GM19395 (cell line): ENCODE measurements around the gene ABCG5.
A peak's percentile ranks its signal among the peaks of the same experiment; 100 is the strongest.

Source experiments
- ATAC-seq: cut with Tn5 transposase; IDR thresholded peaks from one replicate; pipeline ENCODE4 v1.9.1; 2021; ENCODE audit warnings: mild to moderate bottlenecking, moderate library complexity; ENCODE audit not compliant: unreplicated experiment

Gene ABCG5

DNA sequence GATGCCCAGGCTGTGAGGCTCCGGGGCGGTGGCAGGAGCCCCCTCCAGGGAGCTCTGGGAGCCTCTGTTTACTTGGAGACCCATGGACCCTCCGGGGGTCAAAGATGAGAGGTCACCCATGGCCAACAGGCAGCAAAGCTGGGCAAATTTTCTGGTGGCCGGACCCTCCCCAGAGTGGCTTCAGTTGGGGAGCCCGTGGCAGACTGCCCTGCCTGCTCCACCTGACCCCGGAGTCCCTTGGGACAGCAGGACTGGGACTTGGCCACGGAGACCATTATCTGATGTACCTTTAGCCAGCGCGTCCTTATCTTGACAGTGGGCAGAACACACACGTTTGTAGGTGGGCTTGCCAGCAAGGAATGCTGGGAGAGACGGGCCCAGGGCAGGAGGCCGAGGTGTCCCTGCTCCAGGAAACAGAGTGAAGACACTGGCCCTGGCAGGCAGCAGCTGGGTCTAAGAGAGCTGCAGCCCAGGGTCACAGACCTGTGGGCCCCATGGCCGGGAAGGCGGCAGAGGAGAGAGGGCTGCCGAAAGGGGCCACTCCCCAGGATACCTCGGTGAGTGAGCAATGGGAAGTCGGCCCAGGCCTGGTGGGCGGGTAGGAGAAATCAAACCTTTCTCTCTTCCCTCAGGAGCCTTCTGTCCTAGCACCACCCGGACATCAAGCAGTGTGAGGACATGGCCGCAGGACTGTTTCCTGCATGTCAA lies at the start of gene ABCG5, which contains the start of gene ABCG8:
Gene ABCG5 (minus strand): TSS at position 280 of the 708 bp plus-strand sequence. CDS start 160 bp downstream, at position 120.
Gene ABCG8 (plus strand): TSS at position 412 of the 708 bp plus-strand sequence. CDS start 83 bp downstream, at position 495.
- ATAC-seq, result no peak

DNA sequence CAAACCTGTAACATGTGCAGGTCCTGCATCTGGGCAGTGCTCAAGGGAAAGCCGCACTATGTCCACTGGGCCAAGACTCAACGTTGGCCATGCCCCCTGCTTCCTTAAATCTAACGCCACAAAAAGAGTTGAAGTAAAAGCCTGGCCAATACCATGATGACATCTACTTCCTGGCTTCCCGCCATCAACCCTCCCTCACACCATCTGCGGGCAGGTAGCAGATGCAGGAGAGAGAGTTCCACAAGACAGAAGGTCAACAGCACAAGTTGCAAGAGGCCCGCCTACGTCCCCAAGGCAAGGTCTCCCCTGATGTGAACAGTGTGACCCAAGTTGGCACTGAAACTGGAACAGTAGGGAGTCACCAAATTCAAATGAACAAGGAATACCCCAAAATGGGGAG lies 48.5 kb upstream of the ABCG5 start:
- no peak for ATAC-seq

DNA sequence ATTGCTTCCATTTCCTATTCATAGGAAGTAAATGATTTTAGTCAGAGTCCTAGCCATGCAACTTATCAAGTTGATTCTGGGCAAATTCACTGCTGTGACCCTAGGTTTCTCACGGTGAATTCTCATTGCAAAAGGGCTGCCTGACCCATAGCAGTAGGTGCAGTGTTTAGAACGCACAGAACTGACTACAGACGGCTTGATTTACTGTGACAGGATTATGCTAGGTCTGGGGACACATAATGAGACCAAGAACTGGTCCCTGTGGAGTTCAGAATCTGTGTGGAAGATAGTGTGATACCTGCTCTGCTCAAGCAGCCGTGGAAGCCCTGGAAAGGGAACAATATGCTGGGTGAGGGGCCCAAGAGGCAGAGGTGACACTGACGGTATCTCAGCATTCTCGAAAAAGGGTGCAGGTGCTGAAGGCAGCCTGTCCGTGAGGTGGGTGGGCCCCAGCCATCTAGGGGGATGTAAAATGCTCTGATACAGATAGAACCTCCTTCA lies 46.5 kb upstream of the ABCG5 start:
- no peak for ATAC-seq

DNA sequence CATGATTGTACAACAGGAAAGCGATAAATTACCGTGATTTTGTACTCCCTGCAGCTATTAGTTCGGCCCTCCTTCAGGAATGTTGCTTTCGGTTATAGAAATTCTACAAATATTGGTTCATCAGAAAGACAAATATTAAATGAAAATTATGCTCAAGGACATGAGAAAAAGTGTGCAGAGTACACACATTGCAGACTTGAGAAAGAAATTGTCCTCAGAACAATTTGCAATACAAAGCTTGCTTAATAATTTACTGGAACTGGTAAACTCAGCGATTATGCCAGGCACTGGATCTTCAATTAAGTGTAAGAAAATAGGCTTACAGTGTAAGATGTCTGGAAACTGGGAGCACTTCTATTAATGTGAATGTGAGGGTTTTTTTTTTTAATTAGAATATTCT lies 46.0 kb upstream of the ABCG5 start:
- ATAC-seq, result no peak

DNA sequence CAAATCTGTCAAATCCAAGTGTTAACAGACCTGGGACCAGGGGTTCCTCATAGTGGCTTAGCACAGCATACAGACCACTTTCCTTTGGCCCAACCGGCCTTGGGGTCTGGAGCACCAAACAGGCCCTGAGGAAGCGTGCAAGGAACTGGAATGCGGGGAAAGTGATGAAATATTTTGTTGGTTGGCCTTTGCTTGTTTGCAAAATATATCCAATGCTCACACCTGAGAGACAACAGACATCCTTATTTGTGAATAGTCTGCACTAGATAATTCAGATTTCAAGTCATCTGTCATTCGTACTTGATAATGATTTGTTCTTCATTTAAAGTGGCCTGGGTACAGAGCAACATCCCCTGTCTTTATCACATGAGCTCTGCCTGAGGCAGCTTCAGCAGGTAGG lies 43.7 kb upstream of the ABCG5 start:
- no peak for ATAC-seq

DNA sequence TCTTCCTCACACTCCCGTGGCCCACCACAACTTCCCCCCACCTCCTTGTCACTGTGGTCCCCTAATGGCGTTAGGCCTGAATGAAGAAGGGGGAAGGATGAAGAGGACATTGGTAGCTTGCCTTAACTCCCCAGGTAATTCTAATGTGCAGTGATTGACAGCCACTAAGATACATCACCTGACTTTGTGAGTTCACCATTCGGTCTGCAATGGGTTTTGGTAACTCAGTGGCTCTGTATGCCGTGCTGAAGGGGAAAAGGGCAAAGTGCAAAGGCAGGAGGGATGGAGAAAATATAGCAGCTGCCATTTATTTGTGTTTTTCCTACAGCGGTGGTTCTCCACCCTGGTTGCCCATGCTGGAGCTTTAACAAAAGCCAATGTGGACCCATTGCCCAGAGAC lies 42.3 kb upstream of the ABCG5 start:
- ATAC-seq, result no peak

DNA sequence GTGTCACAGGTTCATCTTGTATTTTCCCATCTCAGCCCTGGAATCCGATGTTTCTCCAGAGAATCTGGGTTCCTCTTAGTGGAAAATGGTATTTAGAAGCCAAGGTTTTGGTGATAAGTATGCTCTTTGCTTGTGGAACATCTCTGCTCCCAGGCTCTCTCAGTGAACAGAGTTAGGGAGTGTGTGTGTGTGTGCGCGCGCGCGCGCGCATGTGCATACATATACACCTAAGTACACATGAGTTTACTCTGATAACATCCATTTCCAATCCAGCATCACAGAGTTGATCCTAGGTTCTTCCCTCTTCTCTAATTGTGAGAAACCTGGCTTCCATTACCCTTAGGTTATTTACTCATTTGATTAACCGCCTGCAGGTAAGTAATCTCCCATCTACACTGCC lies 41.8 kb upstream of the ABCG5 start:
- no peak for ATAC-seq

DNA sequence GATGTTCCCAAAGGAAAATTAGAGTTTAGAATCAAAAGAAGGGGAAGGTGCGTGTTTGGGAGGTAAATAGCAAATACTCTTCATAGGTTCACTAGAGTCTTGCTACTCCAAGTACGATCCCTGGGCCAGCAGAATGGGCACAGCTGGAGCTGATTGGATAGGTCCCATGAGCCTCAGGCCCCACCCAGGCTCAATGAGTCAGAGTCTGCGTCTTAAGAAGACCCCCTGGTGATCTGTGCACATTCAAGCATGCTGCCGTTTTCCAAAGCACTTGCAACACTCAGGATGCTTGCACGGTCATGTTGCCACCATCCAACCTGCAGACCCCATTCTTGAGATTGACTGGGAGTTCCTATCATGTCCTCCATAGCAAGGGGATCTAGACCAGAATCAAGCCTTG lies 40.6 kb upstream of the ABCG5 start:
- no peak for ATAC-seq

DNA sequence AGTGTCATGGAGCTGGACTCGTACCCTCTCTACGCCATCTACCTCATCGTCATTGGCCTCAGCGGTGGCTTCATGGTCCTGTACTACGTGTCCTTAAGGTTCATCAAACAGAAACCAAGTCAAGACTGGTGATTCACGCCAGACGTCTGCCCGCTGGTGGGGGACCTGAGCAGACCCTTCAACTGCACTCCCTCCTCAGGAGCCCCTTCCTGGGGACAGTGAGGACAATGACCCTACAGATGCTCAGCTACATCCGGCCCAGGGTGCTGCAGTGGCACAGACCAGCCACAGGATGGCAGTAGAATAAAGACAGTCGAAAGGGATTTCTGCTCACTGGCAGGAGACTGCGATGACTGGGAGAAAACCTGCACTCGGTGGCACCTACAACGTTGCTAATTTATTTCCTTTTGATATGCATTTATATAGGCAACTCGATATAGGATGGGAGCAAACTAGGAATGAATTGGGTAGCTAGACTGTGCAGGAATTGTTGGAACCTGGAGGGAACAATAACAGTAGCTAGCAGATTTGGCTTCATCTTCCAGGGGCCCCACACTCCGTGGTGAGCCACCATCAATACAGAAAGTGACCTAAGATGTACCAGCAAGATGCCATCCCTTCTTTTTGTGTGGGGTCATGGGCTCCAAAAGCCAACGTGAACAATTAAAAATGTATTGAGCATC lies 39.3 kb upstream of the ABCG5 start:
- ATAC-seq, result peak; percentile 72

DNA sequence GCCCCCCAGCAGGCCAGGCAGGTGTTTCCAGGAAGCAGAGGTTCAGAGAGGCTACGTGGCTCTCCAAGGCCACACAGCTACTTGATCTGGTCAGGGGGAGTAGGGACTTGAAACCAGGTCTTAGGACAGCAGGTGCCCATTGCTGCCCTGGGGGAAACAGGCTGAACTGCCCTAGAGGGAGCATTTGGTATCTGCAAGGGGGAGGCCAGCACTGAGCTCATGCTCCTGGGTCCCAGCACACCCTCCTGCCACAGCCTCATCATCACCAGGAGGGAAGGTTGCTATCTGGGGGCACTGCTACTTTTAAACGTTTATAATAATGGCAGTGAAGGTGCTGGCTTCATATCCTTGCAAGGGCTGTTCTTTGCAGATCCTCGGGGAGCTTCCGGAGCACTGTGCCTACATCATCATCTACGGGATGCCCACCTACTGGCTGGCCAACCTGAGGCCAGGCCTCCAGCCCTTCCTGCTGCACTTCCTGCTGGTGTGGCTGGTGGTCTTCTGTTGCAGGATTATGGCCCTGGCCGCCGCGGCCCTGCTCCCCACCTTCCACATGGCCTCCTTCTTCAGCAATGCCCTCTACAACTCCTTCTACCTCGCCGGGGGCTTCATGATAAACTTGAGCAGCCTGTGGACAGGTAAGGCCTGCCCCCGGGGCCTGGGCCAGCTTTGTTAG lies 36.3 kb upstream of the ABCG5 start:
- no peak for ATAC-seq

DNA sequence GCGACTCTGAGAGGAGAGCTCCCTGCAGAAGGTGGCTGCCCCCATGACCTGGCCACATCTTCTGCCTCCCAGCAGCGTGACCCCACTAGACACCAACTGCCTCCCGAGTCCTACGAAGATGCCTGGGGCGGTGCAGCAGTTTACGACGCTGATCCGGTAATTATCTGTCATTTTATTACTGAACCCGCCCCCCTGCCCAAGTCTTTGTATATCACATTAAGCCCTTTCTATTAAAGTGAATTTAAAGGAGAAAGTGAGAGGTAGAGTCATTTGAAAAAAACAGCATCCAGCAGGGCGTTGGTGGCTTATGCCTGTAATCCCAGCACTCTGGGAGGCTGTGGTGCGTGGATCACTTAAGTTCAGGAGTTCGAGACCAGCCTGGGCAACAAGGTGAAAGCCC lies 33.5 kb upstream of the ABCG5 start:
- ATAC-seq, result no peak

DNA sequence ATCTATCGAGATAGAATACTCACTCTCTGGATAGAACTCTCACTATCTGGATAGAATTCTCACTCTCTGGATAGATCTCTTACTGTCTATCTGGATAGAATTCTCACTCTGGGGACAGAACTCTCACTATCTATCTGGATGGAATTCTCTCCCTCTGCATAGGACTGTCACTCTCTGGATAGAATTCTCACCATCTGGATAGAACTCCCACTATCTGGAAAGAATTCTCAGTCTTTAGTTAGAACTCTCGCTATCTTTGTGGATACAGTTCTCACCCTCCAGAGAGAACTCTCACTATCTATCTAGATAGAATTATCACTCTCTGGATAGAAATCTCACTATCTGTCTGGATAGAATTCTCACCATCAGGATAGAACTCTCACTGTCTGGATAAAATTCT lies 16.7 kb upstream of the ABCG5 start:
- no peak for ATAC-seq

DNA sequence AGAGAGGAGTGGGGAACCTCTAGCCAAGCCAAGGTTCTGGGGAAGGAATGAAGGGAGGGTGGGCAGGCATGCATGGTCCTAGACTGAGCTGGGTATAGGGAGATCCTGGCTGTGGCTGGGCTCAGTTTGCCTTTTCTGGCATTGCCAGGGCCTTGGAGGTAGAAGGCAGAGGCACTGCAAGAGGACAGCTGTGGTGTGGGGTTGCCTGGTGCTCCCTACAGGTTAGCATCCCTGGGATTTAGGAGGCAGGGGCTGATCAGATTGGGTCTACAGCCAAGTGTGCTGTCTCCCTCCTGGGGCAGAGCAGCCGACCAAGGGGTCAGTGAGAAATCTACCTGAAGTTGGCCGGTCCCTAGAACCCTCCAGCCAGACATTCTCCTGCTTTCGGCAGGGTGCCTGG lies 16.0 kb upstream of the ABCG5 start:
- no peak for ATAC-seq

DNA sequence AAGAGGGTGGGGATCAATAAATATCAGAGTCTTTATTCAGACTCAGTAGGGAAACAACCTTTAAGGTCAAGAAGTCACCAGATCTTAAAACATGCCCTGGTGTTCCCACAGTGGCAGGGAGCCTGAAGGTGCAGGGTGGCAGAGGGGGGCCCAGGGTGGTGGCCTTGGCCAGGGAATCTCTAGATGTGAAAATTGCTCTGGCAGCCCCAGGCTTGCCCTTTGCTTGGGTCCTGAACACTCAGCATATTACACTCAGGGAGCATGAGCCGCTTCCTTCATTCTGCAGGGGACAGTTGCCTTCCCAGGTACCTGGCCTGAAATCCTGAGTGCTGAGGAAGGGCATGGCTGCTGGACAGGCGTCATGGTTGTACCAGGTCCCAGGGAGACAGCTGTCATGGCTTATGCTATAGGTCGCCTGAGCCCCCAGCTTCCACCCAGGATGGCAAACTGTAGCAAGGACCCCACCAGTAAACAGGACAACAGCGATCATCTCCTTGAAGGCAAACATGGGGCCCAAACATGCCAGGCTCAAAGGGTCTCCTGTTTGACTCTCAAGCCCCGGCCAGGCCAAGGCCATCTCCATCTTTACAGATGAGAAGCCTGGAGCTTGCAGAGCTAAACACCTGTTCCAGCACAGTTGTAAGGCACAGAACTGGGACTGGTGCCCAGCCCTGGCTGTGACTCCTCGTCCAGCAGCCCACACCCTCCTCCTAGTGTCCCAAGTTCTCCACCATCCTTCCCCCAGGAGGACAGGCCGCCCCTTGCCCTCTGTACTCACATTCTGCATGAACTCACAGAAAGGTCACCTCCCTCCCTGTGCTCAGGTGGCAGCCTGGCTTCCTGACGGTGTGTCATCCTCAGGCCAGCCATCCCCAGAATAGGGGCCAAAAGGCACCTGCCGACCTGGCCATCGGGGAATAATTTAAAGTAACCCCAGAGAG lies 14.8 kb upstream of the ABCG5 start:
- no peak for ATAC-seq

DNA sequence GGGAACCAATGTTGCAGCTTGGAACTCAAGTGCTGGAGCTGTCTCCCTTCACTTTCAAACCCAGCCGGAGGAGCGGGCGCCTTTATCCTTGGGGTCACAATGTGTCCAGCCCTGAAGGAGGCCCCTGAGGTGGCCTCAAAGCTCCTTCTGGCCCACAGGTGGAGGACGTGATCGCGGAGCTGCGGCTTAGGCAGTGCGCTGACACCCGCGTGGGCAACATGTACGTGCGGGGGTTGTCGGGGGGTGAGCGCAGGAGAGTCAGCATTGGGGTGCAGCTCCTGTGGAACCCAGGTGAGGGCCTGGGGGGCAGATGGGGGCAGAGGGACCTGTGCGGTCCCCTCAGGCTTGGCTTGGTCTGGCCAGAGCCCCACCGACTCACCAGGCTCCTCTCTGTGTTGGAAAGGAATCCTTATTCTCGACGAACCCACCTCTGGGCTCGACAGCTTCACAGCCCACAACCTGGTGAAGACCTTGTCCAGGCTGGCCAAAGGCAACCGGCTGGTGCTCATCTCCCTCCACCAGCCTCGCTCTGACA lies 13.6 kb upstream of the ABCG5 start:
- ATAC-seq, result no peak

DNA sequence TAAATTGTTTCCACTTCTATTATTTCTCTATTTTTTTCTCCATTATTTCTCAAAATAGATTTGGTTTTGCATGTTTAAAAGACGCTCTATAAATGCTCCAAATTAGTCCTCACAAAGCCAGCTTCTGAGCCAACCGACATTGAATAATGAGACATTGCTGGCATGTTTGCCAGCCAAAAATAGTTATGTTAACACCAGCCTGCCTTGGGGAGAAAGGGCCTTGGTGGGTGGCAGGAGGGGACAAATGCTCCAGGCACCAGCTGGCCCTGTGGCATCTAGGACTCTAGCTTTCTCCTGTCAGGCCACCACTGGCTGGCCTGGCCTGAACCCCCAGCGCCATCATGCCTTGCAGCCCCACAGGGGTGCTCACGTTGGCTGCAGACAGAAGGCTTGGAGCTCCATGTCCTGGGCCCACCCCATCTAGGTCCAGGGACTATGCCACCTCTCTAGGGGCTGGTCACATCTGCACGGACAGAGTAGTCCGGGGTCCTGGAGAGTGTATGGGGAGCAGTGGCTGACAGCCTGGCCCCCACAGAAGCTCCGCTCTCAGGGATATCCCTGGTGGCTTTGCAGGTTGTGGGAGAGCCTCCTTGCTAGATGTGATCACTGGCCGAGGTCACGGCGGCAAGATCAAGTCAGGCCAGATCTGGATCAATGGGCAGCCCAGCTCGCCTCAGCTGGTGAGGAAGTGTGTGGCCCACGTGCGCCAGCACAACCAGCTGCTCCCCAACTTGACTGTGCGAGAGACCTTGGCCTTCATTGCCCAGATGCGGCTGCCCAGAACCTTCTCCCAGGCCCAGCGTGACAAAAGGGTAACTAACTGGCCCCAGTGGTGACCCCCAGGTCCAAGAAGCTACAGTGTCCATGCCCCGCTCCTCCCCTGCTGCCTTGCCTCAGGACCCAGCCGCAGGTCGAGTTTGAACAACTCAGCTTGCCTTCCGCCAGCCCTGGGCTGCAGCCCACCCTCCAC lies 12.7 kb upstream of the ABCG5 start:
- no peak for ATAC-seq

DNA sequence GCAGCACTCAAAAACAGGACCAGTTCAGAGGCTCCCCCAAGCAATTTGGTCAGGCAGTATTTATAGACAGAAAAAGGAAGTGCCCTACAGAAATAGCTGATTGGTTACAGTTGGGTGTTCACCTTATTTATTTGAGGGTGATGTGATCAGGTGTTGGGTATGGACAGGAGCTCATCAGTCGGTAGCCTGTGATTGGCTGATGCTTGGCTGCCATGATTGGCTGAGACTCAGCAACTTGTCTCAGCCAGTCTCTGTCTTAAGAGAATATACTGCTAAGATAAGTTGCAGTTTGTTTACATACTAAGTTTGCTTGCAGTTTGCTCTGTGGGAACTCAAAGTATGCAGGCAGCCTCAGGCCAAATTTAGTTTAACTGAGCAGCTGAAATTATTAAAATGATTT lies 9.6 kb upstream of the ABCG5 start:
- no peak for ATAC-seq

DNA sequence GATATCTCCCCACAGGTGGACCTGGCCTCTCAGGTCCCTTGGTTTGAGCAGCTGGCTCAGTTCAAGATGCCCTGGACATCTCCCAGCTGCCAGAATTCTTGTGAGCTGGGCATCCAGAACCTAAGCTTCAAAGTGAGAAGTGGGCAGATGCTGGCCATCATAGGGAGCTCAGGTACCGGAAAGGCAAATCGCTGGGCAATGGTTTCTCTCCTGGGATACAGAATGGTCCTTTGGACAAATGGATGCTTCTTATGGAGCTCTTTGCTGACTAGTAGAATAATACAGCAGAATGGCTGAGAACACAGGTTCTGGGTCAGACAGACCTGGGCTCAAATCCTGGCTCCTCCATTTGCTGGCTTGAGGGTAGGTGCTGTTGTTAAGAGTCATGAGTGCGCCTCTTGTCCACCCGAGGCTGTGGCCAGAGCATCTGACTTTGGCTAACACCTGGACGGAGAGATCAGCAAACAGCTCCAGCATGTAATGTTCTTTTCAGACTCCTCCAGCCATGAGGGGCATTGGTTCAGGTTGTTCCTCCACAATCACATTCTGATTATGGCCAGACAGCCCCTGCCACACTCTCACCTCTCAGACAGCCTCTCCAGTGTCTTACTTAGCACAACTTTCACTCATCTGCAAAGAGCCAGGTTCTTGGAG lies 7.6 kb upstream of the ABCG5 start:
- ATAC-seq, result no peak

DNA sequence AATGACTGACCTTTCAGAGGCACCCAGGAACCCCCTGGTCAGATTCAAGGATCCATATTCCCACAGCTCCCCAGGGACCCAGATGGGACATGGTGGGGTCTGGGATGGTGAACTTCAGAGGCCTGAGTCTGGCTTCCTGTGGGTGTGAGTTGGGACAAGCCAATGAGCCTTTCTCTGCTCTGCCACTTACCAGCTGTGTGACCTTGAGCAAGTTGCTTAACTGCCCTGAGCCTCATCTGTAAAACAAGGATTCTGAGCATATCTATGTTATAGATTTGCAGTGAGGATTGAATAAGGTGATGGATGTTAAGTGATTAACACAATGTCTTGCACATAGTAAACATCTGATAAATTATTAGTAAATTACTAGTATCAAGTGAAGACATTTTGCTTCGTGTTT lies 6.5 kb upstream of the ABCG5 start:
- no peak for ATAC-seq
